GDM1 (cell line): Measurements from ENCODE around the gene IDH3G.

Experiments used
- DNase-seq: peaks from one replicate; lab custom pipeline; 2025; lab: John Stamatoyannopoulos, UW

IDH3G gene

GRCh38 chrX:153773741-153774575 lies 20.2 kb downstream of the IDH3G start:
- DNase-seq = no peak

DNA sequence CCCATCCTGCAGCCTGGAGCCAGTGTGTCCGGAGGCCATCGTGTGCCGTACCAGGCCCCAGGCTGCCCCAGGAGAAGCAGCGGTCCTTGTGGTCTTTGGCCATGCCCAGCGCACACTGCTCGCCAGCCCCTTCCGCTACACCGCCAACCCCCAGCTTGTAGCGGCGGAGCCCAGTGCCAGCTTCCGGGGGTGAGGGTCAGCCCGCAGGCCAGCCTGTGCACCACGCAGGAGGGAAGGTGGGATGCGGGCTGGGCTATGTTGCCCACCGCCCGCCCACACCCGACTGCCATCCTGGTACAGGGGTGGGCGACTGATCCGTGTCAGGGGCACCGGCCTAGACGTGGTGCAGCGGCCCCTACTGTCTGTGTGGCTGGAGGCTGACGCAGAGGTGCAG lies 21.0 kb downstream of the IDH3G start:
- no peak for DNase-seq

GRCh38 chrX:153772316-153773217 lies 21.6 kb downstream of the IDH3G start:
- no peak for DNase-seq

DNA sequence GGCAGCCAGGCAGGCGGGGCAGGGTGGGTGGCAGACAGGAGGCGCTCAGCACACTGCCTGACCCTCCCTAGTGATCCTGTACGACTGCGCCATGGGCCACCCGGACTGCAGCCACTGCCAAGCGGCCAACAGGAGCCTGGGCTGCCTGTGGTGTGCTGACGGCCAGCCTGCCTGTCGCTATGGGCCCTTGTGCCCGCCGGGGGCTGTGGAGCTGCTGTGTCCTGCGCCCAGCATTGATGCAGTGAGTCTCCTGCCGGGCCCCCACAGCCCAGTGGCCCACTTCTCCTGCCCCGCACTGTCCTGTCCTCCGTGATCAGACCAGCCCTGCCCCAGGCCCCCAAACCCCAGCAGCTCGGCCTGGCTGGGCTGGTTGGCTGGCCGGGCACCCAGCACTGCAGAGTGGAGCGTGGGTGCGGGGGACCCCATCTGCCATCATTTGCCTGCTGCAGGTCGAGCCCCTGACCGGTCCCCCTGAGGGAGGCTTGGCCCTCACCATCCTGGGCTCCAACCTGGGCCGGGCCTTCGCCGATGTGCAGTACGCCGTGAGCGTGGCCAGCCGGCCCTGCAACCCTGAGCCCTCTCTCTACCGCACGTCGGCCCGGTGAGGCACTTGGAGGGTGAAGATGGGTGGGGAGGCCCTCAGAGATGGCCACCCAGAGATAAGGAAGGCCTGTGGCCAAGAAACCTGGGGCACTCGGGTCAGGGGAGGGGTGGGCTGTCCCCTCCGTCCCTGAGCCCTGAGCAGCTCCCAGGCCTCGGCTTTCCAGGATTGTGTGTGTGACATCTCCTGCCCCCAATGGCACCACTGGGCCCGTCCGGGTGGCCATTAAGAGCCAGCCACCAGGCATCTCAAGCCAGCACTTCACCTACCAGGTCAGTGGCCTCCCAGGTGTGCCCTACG lies 22.5 kb downstream of the IDH3G start:
- DNase-seq = no peak

- no peak for DNase-seq
Measured at GRCh38 chrX:153770601-153771414, 23.4 kb downstream of the IDH3G start.

- no peak for DNase-seq
Measured at GRCh38 chrX:153769865-153770600, 24.1 kb downstream of the IDH3G start.

GRCh38 chrX:153769158-153769864 lies 24.9 kb downstream of the IDH3G start:
- no peak for DNase-seq

- DNase-seq = no peak
Measured at GRCh38 chrX:153768311-153769157, 25.6 kb downstream of the IDH3G start.

DNA sequence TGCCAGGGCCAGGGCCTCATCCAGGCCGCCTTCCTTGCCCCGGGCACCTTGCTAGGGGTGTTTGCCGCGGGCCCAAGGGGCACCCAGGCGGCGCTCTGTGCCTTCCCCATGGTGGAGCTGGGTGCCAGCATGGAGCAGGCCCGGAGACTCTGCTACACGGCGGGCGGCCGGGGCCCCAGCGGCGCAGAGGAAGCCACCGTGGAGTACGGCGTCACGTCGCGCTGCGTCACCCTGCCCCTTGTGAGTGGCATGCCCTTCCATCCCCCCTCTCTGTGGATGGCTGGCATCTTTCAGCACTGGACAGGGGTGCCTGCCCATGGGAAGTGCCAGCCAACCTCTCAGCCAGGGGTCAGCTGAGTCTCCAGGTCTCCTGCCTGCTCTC lies 26.5 kb downstream of the IDH3G start:
- no peak for DNase-seq

- no peak for DNase-seq
Measured at GRCh38 chrX:153766871-153767673, 27.1 kb downstream of the IDH3G start.

- peak; percentile 70 for DNase-seq
Measured at GRCh38 chrX:153766098-153766817, 27.9 kb downstream of the IDH3G start.

DNA sequence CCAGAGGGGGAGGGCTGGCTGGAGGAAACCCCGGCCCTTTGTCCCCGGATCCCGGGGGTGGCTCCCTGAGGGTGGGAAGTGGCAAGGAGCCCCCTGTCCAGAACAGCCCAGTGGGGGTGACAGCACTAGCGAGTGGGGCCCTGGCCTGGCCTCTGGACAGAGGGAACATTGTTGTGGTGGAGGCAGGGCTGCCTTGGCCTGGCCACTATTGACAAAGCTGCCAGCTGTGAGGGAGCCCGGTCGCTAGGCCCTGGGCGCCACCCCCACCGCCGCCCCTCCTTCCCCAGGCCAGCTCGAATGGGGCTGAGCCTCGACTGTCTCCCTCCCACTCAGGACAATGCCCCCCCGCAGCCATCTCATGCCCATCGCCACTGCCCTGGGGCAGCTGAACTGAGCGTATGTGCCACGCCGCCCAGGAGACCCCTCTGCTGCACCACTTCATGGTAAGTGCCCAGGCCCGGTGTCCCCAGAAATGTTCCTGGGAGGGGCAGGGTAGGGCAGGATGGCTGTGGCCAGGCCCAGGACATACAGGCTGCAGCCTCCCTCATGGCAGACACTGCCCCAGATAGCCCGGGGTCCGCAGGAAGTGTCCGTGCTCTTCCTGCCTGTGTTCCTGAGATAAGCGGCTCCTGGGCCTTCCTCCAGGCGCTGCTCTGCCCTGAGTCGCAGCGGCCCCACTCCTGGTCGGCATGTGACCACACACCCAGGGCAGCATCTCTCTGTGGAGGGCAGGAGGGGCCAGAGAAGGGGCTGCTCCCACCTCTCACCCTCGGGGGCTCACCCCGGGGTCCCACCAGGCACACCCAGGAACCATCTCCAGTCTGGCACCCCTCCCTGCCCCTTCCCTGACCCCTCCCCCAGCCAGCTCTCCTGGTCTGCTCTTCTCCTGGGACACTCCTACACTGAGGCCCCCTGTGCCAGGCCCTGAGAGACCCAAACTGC lies 28.8 kb downstream of the IDH3G start:
- no peak for DNase-seq

DNA sequence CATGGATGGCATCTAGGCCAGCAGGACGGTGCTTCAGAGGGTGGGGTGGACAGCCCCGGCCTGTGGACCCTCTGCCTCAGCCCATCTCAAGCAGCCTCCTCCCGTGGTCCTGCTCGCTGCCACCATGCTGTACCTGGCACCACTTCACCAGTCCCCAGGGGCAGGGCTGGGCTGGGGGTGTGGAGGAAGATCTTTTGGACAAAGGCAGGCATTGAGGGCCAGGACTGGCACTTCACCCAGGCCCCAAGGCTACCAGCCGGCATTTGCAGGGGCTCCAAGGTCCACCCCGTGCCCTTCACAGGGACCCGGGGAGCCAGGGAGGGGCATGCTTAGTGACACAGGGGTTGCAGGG lies 29.4 kb downstream of the IDH3G start:
- DNase-seq = no peak

- DNase-seq = peak; percentile 72
Measured at GRCh38 chrX:153763989-153764755, 30.0 kb downstream of the IDH3G start, which contains the start of gene PLXNB3. Gene PLXNB3 (plus strand): TSS chrX:153764249. CDS start chrX:153765536, 1,287 bp downstream.

- DNase-seq = no peak
Measured at GRCh38 chrX:153763298-153763932, 30.8 kb downstream of the IDH3G start.
